CD4-positive, alpha-beta T cell treated with Interleukin-1 beta for 1 hour (primary cell): ENCODE data around the gene FAM111B.
"Not testable (repeated sequence)": the region's sequence is repeated elsewhere in the genome, so short reads cannot be mapped to it uniquely, and the experiment has no call there.

Experiments
- DNase-seq, 2 donors: peaks; one replicate each; pipeline ENCODE4 v3.0.0-alpha.2; 2020 to 2022

Gene FAM111B

GRCh38 chr11:59106363-59107336 is at the start of gene FAM111B:
TSS of gene FAM111B (plus strand) at chr11:59107237. CDS start at chr11:59109626, 2,389 bp downstream.
- peak; percentile 64 to 78 for DNase-seq

DNA sequence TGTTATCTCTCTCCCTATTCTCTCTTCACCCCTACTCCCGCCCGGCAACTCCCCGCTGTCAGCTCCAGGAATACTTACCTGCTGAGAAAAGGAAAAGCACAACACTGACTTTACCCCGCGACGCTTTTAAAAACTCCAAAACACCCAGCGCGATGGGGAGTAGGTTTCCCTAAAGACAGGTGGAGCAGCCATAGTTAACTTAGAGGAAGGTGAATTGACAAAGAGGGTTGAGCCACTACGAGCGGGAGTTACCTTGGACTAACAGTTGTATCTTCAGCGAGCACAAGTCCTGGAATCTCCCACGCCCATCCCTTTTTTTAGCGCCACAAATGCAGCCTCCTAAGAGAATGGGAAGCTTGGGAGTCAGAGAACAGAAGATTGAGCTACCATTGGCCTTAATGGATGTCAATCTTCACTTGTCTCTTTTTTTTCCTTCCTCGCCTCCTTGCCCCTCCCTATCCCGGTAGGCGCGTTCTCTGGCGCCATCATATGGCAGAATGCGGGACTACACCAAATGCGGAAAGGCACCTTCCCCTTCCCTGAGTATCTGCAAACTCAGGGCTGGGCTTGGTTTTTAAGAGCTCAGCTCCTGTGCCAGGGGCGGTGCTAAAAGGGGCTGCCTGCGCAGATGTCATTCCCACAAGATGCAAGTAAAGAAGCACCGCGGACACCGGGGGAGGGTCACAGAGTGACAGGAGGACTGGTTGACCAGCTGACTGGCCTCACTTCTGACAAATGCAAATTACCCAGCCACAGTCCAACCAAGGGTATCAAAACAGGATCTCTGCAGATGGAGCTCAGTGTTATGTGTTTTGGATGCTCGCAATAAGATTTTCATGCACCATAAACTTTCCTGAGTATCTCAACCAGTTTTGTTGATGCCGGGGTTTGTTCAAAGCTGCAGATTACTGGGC is 48.7 kb upstream of the FAM111B start:
- DNase-seq, result peak; percentile 82 to 84

DNA sequence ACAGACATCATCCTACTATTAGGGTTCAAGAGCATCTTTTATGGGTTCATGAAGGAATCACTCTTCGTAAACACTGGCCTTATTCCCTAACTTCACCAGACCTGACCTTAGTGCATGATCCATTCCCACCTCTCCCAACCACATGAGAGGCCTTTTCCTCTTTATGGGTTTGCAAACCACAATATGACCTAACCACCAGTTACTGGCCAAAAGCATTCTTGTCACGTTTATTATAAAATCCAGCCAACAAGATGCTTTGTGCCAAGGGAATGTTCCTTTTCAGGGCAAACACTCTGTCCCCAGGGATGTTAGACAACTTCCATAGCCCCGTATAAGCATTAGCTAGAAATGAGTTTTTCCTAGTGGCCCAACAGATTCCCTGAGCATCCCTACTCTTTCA is 46.9 kb upstream of the FAM111B start:
- not testable (repeated sequence) for DNase-seq

DNA sequence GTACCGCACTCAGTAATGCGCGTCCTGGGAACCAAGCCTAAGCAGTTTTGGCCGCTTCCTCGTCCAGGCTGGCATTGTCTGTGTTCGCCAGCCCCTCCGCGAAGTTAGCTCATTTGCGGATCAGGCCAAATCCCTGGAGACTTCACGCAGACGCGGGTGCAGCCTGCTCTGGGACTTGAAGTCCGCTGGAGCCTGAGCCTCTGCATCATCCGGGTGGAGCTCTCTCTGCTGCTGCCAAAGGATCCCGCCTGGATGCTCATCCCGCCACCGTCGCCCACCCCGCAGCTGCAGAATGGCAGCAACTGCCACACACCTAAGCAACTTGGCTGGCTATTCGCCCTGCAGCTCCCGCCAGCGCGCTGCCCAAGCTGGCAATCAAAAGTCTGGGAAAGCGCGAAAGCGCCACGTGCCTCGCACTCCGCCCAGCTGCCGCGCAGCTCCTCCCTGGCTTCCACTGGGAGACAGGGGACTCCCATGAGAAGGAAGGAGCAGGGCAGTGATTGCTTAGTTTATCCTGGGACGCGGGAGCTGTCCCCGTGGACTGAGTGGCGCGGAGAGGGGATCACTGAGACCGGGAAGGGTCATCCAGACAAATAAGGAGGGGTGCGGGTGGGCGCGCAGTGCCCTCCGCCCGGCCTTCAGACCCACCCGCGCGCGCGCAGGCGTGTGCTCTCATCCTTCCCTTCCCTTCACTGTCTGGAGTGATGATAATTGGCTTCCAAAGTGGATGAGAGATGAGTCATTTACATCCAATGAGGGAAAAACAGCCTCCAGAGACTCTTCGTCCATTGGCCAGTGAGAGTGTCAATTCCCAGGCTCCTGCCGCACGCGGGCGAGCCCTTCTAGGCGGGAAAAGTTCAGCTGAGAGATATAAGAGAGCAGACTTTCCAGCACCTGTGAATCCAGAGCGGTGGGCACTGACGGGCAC is 44.2 kb upstream of the FAM111B start:
- no peak for DNase-seq

- not testable (repeated sequence) for DNase-seq
These were observed 42.9 kb upstream of the FAM111B start for GRCh38 chr11:59063996-59064727.

GRCh38 chr11:59069087-59069486 is 38.0 kb upstream of the FAM111B start:
- no peak for DNase-seq

- peak in 1 of 2 donors; percentile 12 for DNase-seq
These were observed 30.0 kb upstream of the FAM111B start for GRCh38 chr11:59076876-59077571.

DNA sequence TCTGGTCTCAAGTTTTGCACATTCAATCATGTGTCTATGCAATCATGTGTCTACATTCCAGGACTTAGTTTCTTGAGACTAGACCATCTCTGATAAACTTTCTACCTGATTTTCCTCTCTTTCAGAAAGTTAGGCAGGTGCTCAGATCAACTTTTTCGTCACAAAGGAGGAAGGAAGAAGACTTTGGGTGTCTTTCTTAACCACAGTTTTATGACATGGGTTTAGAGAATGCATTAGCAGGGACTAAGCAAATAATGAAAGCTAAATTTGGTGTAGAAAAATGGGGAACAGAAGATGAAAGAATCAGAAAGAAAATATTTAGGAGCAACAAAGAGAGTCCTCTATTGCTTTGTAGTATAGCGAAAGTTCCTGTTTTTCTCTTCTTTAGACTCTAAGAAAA is 28.6 kb upstream of the FAM111B start:
- DNase-seq, result no peak

GRCh38 chr11:59079086-59079485 is 28.0 kb upstream of the FAM111B start:
- DNase-seq, result no peak

DNA sequence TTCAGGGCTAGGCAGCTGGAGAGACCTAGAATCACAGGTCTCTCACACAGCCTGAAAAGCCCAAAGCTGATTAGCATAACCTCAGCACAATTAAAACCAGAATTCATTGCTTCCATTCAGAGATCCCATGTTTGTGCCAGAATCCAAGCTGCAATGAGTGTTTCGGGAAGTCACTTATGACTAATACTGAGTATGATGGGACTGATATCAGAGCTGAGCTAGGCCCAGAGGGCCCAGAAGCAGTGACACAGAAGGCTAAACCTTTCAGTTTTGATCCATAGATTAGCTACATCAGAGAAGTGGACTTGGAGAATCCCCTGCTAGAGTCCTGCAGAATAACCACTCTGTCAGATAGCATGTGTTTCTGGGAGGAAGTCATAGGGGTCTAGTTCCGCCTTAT is 26.6 kb upstream of the FAM111B start:
- DNase-seq, result not testable (repeated sequence)

DNA sequence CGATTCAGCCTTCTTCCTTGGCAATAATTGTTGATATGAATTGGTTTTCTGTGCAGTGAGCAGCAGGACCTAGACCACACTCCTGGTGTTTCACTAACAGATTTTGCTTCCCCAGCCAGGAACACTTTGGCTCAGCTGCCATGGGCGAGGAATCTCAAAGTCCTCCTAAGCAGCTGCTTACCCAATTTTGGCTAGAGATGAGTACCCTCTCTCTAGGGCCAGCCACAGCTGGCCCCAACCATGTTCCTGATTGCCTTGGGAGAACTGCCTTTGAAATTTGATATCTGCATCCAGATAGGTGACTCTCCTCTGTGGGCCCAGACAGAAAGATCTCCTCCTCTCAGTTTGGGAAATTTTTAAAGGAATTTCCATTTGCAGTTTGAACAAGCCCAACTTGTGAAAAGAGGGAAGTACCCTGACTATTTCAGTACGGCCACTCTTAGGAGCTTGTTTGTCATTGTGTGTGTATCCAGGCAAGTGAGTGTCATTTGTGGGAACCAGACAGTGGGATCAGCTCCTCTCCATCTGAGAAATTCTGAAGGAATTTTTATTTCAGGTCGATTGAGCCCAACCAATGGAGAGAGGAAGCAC is 25.5 kb upstream of the FAM111B start:
- not testable (repeated sequence) for DNase-seq

GRCh38 chr11:59086007-59086406 is 21.0 kb upstream of the FAM111B start, which contains the start of gene GLYATL1B:
TSS of gene GLYATL1B (plus strand) at chr11:59086307. CDS start at chr11:59086307, 0 bp downstream.
- not testable (repeated sequence) for DNase-seq

- no peak for DNase-seq
These were observed 18.9 kb upstream of the FAM111B start for GRCh38 chr11:59088162-59088561.

- DNase-seq, result not testable (repeated sequence)
These were observed 13.5 kb upstream of the FAM111B start for GRCh38 chr11:59093576-59093975.

DNA sequence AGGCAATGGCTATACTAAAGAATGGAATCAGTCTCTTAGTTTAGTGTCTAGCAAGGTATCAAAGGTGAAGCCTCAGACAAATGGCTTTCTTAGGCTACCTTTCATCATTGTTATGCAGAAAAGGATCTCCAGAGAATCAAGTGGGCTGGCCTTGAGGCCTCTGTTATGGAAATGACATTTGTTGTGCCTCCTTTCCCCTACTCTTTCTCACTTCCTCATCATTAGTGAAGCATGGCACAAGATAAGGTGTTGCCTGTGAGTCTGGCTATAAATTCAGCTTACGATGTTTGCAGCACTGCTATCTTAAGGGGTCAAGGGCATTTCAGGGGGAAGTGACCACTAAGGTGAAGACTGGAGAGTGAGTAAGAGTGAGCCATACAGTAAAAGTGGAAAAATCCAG is 11.8 kb upstream of the FAM111B start:
- DNase-seq, result not testable (repeated sequence)

DNA sequence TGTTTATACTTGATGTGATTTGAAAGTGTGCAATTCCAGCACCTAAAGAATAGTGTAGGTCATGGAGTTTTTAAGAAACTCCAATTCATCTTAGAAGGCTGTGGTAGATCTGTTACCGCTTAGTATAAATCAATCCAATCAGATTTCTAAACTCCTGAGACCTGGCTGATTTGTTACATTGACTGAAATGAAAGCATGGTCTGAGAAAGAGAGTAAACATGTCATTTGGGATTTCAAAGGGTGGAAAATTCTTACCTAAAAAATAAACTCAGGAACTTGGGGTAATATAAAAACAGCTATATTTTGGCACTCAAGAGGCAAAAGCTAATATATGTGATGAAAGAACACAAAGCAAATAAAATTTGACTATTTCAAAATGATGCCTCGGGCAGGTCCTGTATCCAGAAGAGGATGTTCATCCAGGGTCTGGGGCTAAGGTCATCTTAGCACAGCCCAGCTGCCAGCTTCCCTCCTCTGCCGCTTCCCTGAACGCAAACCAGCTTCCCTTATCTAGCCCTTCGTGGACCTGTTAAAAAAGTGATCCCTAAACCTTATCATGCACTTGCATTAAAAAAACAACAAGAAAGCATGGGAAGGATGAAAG is 11.0 kb upstream of the FAM111B start:
- not testable (repeated sequence) for DNase-seq

GRCh38 chr11:59097113-59097708 is 9.8 kb upstream of the FAM111B start:
- peak; percentile 68 to 71 for DNase-seq

GRCh38 chr11:59097938-59098337 is 9.1 kb upstream of the FAM111B start:
- DNase-seq, result peak in 1 of 2 donors; percentile 16

DNA sequence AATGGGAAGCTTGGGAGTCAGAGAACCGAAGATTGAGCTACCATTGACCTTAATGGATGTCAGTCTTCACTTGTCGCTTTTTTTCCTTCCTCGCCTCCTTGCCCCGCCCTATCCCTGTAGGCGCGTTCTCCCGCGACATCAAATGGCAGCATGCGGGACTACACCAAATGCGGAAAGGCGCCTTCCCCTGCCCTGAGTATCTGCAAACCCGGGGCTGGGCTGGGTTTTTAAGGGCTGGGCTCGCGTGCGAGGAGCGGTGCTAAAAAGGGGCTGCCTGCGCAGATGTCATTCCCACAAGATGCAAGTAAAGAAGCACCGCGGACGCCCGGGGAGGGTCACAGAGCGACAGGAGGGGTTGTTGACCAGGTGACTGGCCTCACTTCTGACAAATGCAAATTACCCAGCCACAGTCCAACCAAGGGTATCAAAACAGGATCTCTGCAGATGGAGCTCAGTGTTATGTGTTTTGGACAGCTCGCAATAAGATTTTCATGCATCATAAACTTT is 4.7 kb upstream of the FAM111B start:
- peak; percentile 59 to 72 for DNase-seq
